ENCODE results near the gene SIVA1. TPM values are rescaled to one million over a fixed set of nuclear protein-coding genes. Genes with fewer than 3 reads are reported as not detected.
"Not testable (repeated sequence)": the region's sequence is repeated elsewhere in the genome, so short reads cannot be mapped to it uniquely, and the experiment has no call there.

Gene SIVA1
- total and polyA plus RNA-seq, 7 donors: 55.8 to 233 (median 105) TPM

GRCh38 chr14:104726600-104727451 lies 26.1 kb upstream of the SIVA1 start:
- Histone ChIP-seq H3K9me3 (no peaks in the 10 kb centered on the region), H3K4me3 (no peak overlapping the region), H3K27ac (peak overlapping the region; percentile 83), H3K4me1 (peaks cover 64% of the 10 kb centered on the region), H3K27me3 (ENCODE audit: insufficient read depth in 3 of 3, low read length in 2 of 3) (no peaks in the 10 kb centered on the region), H3K36me3 (ENCODE audit: insufficient read depth in 1 of 2, low read depth in 1 of 2) (no peaks in the 10 kb centered on the region)
- TF ChIP-seq CTCF (IDR thresholded peaks at IDR 0.05): no peak
- intact Hi-C loops (cut with DNase I): no loop called here
- DNase-seq: no peak
- 35 to 51% (median 38%) methylated on average over 20 to 21 of the region's 21 CpGs for WGBS, 3 donors
- ATAC-seq: no peak

GRCh38 chr14:104728631-104729030 lies 24.3 kb upstream of the SIVA1 start:
- no peak for TF ChIP-seq CTCF (IDR thresholded peaks at IDR 0.05)
- Histone ChIP-seq H3K4me3 (no peak overlapping the region), H3K27ac (peak overlapping the region; percentile 67), H3K4me1 (peaks cover 64% of the 10 kb centered on the region), H3K36me3 (ENCODE audit: insufficient read depth in 1 of 2, low read depth in 1 of 2) (no peaks in the 10 kb centered on the region), H3K27me3 (ENCODE audit: insufficient read depth in 3 of 3, low read length in 2 of 3) (no peaks in the 10 kb centered on the region), H3K9me3 (no peaks in the 10 kb centered on the region)
- ATAC-seq (no peak), DNase-seq (no peak)
- 58 to 67% (median 63%) methylated on average over 16 to 17 of the region's 17 CpGs for WGBS, 3 donors
- intact Hi-C loops (cut with DNase I): no loop called here

- H3K9me3 ChIP-seq; H3K36me3 ChIP-seq (ENCODE audit: insufficient read depth in 1 of 2, low read depth in 1 of 2); H3K4me3 ChIP-seq; intact Hi-C loops (cut with DNase I); H3K27me3 ChIP-seq (ENCODE audit: insufficient read depth in 3 of 3, low read length in 2 of 3): not testable (repeated sequence)
- peaks cover 70% of the 10 kb centered on the region for H3K4me1 ChIP-seq
- DNase-seq (peak in 1 of 2 donors; percentile 83), ATAC-seq (peak in 2 of 4 donors; percentile 11 to 12)
- peak overlapping the region; percentile 67 for H3K27ac ChIP-seq
- 80 to 88% (median 81%) methylated on average over 27 to 57 of the region's 73 CpGs for WGBS, 3 donors
Measured at GRCh38 chr14:104729176-104729834, 23.6 kb upstream of the SIVA1 start.

- no peak for ATAC-seq
- no peaks in the 10 kb centered on the region for H3K36me3 ChIP-seq (ENCODE audit: insufficient read depth in 1 of 2, low read depth in 1 of 2)
- intact Hi-C loops (cut with DNase I): no loop called here
- H3K27ac ChIP-seq: peak overlapping the region; percentile 73
- no peak for TF ChIP-seq CTCF (IDR thresholded peaks at IDR 0.05)
- H3K4me3 ChIP-seq: no peak overlapping the region
- no peaks in the 10 kb centered on the region for H3K9me3 ChIP-seq
- DNase-seq: peak in 1 of 2 donors; percentile 74
- peaks cover 75% of the 10 kb centered on the region for H3K4me1 ChIP-seq
- H3K27me3 ChIP-seq (ENCODE audit: insufficient read depth in 3 of 3, low read length in 2 of 3): no peaks in the 10 kb centered on the region
- WGBS, 3 donors: 48 to 83% (median 65%) methylated on average over 12 to 16 of the region's 16 CpGs
Measured at GRCh38 chr14:104729835-104730181, 23.1 kb upstream of the SIVA1 start.

GRCh38 chr14:104730487-104730886 lies 22.5 kb upstream of the SIVA1 start:
- TF ChIP-seq CTCF (IDR thresholded peaks at IDR 0.05): no peak
- no peak for ATAC-seq
- Histone ChIP-seq H3K27ac (peak overlapping the region; percentile 73), H3K4me1 (peaks cover 75% of the 10 kb centered on the region), H3K4me3 (no peak overlapping the region), H3K27me3 (ENCODE audit: insufficient read depth in 3 of 3, low read length in 2 of 3) (no peaks in the 10 kb centered on the region), H3K36me3 (ENCODE audit: insufficient read depth in 1 of 2, low read depth in 1 of 2) (no peaks in the 10 kb centered on the region), H3K9me3 (no peaks in the 10 kb centered on the region)
- no peak for DNase-seq
- intact Hi-C loops (cut with DNase I): no loop called here
- 65 to 72% (median 66%) methylated on average over 4 to 5 of the region's 5 CpGs for WGBS, 3 donors
